ENCODE data around the gene SPRED2.
A peak's percentile ranks its signal among the peaks of the same experiment; 100 is the strongest.

The SPRED2 gene

GRCh38 chr2:65432227-65433190 is at the start of gene SPRED2:
TSS of gene SPRED2 (minus strand) at chr2:65432599. CDS start at chr2:65431987, 612 bp downstream.
- peak; percentile 53 to 67 for DNase-seq (ENCODE audit: low read depth in 2 of 2)

GRCh38 chr2:65481961-65482360 is 49.6 kb upstream of the SPRED2 start:
- no peak for DNase-seq (ENCODE audit: low read depth in 2 of 2)

GRCh38 chr2:65479524-65479923 is 47.1 kb upstream of the SPRED2 start:
- DNase-seq (ENCODE audit: low read depth in 2 of 2) = no peak

- no peak for DNase-seq (ENCODE audit: low read depth in 2 of 2)
These were observed 46.2 kb upstream of the SPRED2 start for GRCh38 chr2:65478498-65479135.

- DNase-seq (ENCODE audit: low read depth in 2 of 2) = no peak
These were observed 45.2 kb upstream of the SPRED2 start for GRCh38 chr2:65477590-65477989.

GRCh38 chr2:65476778-65477177 is 44.4 kb upstream of the SPRED2 start:
- DNase-seq (ENCODE audit: low read depth in 2 of 2) = no peak

- DNase-seq (ENCODE audit: low read depth in 2 of 2) = no peak
These were observed 42.6 kb upstream of the SPRED2 start for GRCh38 chr2:65475000-65475399.

- no peak for DNase-seq (ENCODE audit: low read depth in 2 of 2)
These were observed 40.6 kb upstream of the SPRED2 start for GRCh38 chr2:65473045-65473444.

GRCh38 chr2:65471409-65471808 is 39.0 kb upstream of the SPRED2 start:
- no peak for DNase-seq (ENCODE audit: low read depth in 2 of 2)

GRCh38 chr2:65466551-65466950 is 34.2 kb upstream of the SPRED2 start:
- no peak for DNase-seq (ENCODE audit: low read depth in 2 of 2)

GRCh38 chr2:65465857-65466256 is 33.5 kb upstream of the SPRED2 start:
- no peak for DNase-seq (ENCODE audit: low read depth in 2 of 2)

- DNase-seq (ENCODE audit: low read depth in 2 of 2) = no peak
These were observed 32.7 kb upstream of the SPRED2 start for GRCh38 chr2:65465124-65465523.

GRCh38 chr2:65464604-65465003 is 32.2 kb upstream of the SPRED2 start:
- DNase-seq (ENCODE audit: low read depth in 2 of 2) = no peak

GRCh38 chr2:65458999-65459398 is 26.6 kb upstream of the SPRED2 start:
- no peak for DNase-seq (ENCODE audit: low read depth in 2 of 2)

- no peak for DNase-seq (ENCODE audit: low read depth in 2 of 2)
These were observed 24.5 kb upstream of the SPRED2 start for GRCh38 chr2:65456886-65457285.

- DNase-seq (ENCODE audit: low read depth in 2 of 2) = no peak
These were observed 23.7 kb upstream of the SPRED2 start for GRCh38 chr2:65456064-65456463.

- no peak for DNase-seq (ENCODE audit: low read depth in 2 of 2)
These were observed 21.5 kb upstream of the SPRED2 start for GRCh38 chr2:65453916-65454315.

GRCh38 chr2:65452150-65452895 is 19.9 kb upstream of the SPRED2 start:
- DNase-seq (ENCODE audit: low read depth in 2 of 2) = no peak

GRCh38 chr2:65450810-65451209 is 18.4 kb upstream of the SPRED2 start:
- no peak for DNase-seq (ENCODE audit: low read depth in 2 of 2)

GRCh38 chr2:65450393-65450792 is 18.0 kb upstream of the SPRED2 start:
- no peak for DNase-seq (ENCODE audit: low read depth in 2 of 2)

GRCh38 chr2:65443509-65444186 is 11.2 kb upstream of the SPRED2 start:
- no peak for DNase-seq (ENCODE audit: low read depth in 2 of 2)
